GM18858 (cell line): ENCODE results near the gene CD48.
"Not testable (repeated sequence)": the region's sequence is repeated elsewhere in the genome, so short reads cannot be mapped to it uniquely, and the experiment has no call there.

Experiments
- ATAC-seq: cut with Tn5 transposase; IDR thresholded peaks from one replicate; pipeline ENCODE4 v1.9.1; 2021; ENCODE audit not compliant: unreplicated experiment

The CD48 gene

DNA sequence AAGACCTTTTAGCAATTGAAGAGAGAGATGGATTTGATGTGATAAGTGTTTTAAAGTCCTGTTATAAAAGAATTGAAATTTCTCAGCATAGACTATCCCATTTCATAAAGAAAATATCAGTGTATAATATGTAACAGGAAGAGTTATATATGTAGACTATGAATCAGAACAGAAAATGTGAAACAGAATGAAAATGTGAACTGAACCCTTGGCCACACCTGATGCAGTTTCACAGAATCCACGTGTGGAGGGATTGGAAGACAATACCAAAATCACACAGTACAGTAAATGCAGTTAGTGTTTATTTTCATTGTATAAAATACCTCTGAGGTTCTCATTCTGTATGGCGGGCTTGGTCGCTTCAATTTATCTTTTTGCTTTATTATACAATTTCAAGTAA is 54.9 kb downstream of the CD48 start:
- ATAC-seq = no peak

DNA sequence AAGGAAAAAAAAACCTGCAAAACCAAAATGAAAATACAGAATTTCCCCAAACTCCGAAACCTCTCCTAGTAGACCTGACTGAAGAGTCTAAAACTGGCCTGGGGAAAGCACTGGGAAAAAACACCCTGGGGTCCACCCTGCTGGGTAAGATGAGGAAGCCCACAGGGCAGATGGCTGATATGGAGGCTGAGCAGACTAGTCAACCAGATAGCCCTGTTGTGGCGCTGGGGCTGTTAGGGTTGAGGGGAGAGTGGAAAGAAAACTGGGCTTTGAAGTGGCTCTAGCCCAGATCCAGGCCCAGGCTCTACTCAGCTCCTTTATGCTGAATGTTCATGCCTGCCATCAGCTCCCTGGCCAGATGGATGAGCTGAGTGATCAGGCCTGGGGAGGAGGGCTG is 58.0 kb downstream of the CD48 start:
- no peak for ATAC-seq

- ATAC-seq = no peak
These were observed 58.5 kb downstream of the CD48 start for GRCh38 chr1:160652924-160653619.

DNA sequence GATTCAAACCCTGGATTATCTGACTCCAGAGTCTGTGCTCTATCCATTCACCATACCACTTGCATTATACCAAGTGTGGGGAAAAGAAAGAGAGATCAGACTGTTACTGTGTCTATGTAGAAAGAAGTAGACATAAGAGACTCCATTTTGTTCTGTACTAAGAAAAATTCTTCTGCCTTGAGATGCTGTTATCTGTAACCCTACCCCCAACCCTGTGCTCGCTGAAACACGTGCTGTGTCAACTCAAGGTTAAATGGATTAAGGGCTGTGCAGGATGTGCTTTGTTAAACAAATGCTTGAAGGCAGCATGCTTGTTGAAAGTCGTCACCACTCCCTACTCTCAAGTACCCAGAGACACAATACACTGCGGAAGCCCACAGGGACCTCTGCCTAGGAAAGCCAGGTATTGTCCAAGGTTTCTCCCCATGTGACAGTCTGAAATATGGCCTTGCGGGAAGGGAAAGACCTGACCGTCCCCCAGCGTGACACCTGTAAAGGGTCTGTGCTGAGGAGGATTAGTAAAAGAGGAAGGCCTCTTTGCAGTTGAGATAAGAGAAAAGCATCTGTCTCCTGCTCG is 59.5 kb downstream of the CD48 start:
- not testable (repeated sequence) for ATAC-seq

DNA sequence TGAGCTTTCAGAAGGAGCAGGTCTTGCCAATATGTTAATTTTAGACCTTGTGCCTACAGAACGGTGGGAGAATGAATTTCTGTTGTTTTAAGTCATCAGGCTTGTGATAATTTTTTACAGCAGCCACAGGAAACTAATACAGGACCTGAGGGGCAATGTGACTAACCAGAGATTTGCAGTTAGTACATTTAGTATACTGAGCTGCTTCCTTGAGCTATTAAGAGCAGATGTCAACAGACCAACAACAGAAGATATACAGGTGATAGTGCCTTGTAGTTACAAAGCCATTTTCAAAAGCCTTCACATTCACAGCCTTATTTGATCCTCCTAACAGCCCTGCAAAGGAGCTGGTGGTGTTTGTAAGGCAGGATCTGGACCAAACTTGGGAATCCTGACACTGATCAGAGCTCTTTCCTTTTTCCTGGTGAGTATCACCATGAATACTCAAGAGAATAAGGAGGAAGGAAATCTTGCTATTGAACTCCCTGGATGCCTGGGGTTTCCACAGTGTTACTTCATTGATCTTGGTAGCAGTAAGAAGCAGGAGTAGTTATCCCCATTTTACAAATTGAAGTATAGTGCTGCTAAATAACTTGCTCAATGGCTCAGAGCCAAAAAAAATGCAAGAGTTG is 60.1 kb downstream of the CD48 start:
- ATAC-seq = no peak

GRCh38 chr1:160647329-160647720 is 64.3 kb downstream of the CD48 start:
- ATAC-seq = no peak

DNA sequence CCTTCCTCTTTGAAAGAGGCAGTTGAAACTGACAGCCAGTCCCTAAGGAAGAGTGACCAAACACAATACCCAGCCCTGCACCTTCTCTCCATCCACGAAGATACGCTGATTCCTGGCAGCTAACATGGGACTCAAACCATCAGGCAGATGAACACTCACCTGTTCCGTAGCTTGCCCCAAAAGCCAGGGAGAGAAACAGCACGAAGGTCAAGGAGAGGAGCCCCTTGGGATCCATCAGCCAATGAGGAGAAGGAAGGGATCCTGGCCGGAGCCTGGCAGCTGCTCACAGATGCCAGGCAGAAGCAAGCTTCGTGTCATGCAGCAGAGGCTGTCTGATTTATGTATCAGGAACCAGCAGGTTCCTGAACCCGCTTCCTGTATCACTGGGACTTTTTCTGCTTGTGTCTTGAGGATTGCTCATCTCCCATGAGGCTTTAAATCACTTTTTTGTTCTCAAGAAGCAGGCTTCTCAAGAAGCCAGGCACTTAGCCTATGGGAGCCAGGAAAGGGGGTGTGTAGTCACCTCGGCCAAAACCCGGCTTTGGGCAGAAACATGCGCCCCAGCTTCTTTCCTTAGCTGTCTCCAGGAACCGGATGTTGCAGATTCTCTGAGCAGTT is 64.8 kb downstream of the CD48 start, which contains the start of gene SLAMF1:
SLAMF1 (minus strand) TSS at position 334 of the 618 bp plus-strand sequence; CDS start at position 235, 99 bp downstream.
- ATAC-seq = peak; percentile 40

DNA sequence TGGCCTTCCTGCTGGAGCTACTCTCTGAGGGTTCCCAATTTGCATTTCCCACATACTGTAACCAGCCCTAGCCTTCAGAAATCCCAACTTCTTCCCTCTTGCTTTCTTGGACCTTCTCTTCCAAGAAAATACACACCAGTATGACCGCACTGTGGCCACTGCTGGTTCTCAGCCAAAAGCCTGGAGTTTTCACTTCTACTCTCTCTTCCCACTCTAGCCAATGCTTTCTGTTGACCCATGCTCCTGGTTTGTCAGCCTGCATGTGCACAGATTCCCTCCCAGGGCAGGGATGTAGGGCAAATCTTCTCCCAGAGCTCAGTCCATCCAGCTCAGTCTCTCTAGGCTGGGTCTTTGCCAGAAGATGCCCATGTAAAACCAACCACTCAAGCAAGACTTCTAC is 65.4 kb downstream of the CD48 start:
- ATAC-seq = no peak

GRCh38 chr1:160645386-160646130 is 66.1 kb downstream of the CD48 start:
- ATAC-seq = no peak

DNA sequence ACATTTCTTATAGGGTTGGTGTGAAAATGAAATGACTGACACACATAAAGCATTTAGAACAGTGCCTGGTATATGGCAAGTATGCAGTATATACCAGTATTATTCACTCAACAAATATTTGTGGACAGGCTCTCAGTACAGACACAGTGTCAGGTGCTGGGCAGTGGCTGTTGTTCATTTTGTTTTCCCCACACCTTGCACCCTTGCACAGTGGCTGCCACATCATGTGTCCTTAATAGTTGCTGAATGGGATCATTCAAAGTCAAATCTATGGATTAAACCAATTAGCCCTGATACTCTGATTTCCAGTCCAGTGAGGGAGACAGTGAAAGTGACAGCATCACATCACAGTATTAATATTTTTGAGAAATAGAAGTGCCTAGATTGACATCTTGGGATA is 67.2 kb downstream of the CD48 start:
- no peak for ATAC-seq

GRCh38 chr1:160643138-160643537 is 68.5 kb downstream of the CD48 start:
- ATAC-seq = no peak

- no peak for ATAC-seq
These were observed 69.4 kb downstream of the CD48 start for GRCh38 chr1:160642281-160642644.

DNA sequence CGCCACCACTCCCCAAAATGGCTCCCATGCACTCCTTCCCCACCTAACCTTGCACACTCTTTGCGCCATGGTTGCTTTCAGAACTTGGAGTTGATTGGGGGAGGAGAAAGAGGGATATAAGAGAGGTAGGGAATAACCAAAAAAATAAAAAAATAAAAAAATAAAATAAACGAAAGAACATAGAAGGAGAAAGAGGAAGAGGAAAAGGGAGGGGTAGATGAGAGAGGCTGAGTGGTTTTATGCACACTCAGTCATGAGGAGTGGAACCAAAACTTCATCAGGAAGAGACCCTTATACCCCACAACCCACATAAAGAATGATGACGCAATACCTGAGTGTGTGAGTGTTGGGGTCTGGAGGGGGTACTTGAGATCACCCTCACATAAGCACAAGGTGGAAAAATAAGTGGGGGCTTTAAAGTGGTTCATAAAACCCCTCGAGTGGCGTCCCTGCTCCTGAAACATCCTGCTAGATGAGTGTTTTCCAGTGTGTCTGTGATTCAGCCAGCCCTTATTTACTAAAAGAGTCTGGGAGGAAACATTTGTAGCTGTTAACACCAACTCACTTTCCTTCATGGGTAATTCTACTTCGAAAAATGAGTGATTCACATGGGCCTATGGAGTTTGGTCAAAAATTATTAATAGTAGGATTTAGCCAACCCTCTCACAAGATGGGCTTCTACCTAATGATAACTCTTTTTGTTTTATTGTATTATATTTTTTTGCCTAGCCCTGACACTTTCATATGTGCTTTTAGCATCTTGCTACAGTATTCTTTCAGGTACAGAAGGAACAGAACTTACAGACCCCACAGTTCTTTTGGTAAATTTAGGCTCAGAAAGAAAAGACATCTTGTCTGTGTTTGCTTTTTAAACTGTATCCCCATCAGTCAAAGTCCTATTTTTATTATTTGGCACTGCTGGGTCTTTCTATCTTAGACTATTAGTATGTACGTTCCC is 70.0 kb downstream of the CD48 start:
- no peak for ATAC-seq

DNA sequence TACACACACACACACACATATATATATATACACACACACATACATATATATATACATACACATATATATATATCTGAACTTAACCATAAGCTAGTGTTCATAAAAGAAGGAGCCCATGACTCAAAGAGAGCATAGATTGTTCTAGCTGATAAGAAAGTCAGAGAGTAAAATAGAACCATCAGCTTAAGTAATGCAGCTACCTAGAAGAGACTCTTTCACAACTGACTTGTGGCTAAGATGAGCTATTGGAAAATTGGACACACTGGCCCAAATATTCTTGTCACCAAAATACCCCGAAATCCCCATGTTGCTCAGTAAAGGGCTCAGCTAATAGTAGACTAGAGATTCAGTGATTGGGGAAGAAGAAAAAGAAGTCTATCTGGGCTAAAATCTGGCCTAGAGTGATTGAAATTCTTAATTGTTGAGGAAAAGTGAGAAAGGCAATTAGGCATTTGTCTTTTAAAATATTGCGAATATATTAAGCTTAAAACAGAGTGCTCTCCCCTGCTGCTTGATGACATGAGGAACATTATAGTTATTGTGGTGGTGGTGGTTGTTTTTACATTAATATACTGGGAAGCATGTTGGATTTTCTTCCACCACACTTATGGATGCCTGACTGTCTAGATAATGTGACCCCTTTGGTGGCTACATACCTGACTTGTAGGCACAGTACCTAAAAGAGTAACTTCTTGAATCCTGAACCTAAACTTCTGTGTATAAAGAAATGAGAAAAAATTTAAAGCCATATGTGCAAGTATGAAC is 71.1 kb downstream of the CD48 start:
- ATAC-seq = no peak

- no peak for ATAC-seq
These were observed 72.0 kb downstream of the CD48 start for GRCh38 chr1:160639652-160640051.

GRCh38 chr1:160638926-160639325 is 72.7 kb downstream of the CD48 start:
- ATAC-seq = no peak

DNA sequence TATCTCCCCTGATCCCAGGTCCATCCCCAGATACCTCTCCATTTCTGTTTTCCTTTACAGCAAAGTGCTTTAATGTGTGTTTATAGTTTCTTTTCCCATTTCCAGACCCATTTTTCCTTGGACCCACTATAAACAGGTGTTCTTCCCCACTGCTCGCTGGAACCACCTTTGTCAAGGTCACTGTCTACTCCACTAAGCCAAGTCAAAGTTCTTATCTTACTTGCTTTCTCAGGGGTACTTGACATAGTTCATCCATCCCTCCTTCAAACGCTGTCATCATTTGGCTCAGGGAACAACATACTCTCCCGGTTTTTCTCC is 73.1 kb downstream of the CD48 start:
- ATAC-seq = no peak

- ATAC-seq = no peak
These were observed 73.6 kb downstream of the CD48 start for GRCh38 chr1:160637821-160638539.

- ATAC-seq = no peak
These were observed 74.6 kb downstream of the CD48 start for GRCh38 chr1:160637065-160637464.
